Measurements from ENCODE around the gene ABHD16B. TPM values are rescaled to one million over a fixed set of nuclear protein-coding genes. Genes with fewer than 3 reads are reported as not detected.

Gene ABHD16B
- total and polyA plus RNA-seq, 2 of the 13 experiments (the other 11 are each of a cell fraction or from before 2014, with no cell fraction given) = not detected

- TF ChIP-seq PTBP1 (IDR thresholded peaks at IDR 0.05; ENCODE audit: low read depth, low read length, poor library complexity, severe bottlenecking) (no peak), ZBTB46 (CRISPR knock-in tag; IDR thresholded peaks at IDR 0.05; ENCODE audit: borderline replicate concordance) (0 out of 2 replicates have a peak, but pooled peaks have one; percentile 54), SMYD3 (CRISPR knock-in tag; IDR thresholded peaks at IDR 0.05) (no peak), ZNF780A (CRISPR knock-in tag; IDR thresholded peaks at IDR 0.05) (no peak), ZNF274 (CRISPR knock-in tag; IDR thresholded peaks at IDR 0.05) (peak; percentile 82), LCORL (IDR thresholded peaks at IDR 0.05) (no peak), LCORL (CRISPR knock-in tag; IDR thresholded peaks at IDR 0.05) (peak; percentile 76), DMTF1 (CRISPR knock-in tag; IDR thresholded peaks at IDR 0.05) (no peak), HOXD1 (CRISPR knock-in tag; IDR thresholded peaks at IDR 0.05) (peak; percentile 86; the same call in 1 of the 2 replicates), XBP1 (CRISPR knock-in tag; IDR thresholded peaks at IDR 0.05) (no peak), CAMTA2 (CRISPR knock-in tag; IDR thresholded peaks at IDR 0.05; ENCODE audit: borderline replicate concordance) (peak; percentile 92; the same call in 1 of the 2 replicates), ZNF709 (CRISPR knock-in tag; IDR thresholded peaks at IDR 0.05) (peak; percentile 80; the same call in 1 of the 2 replicates), MAF1 (CRISPR knock-in tag; IDR thresholded peaks at IDR 0.05; ENCODE audit: borderline replicate concordance) (peak; percentile 69; the same call in 1 of the 2 replicates), TCF12 (IDR thresholded peaks at IDR 0.05) (no peak), TCF12 (CRISPR knock-in tag; IDR thresholded peaks at IDR 0.05) (0 out of 2 replicates have a peak, but pooled peaks have one; percentile 7), GMEB1 (CRISPR knock-in tag; IDR thresholded peaks at IDR 0.05; ENCODE audit: borderline replicate concordance) (peak; percentile 36; the same call in 1 of the 2 replicates), ZNF747 (CRISPR knock-in tag; IDR thresholded peaks at IDR 0.05; ENCODE audit: borderline replicate concordance) (no peak), THAP11 (CRISPR knock-in tag; IDR thresholded peaks at IDR 0.05) (peak; percentile 34; the same call in 1 of the 2 replicates), ZSCAN25 (CRISPR knock-in tag; IDR thresholded peaks at IDR 0.05) (peak; percentile 86)
- TF ChIP-seq, protein P1, sequence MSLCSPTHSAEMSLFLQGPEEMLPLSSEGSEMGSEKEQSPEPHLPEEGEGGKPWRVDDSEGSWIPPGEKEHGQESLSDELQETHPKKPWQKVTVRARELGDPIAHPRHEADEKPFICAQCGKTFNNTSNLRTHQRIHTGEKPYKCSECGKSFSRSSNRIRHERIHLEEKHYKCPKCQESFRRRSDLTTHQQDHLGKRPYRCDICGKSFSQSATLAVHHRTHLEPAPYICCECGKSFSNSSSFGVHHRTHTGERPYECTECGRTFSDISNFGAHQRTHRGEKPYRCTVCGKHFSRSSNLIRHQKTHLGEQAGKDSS (CRISPR knock-in tag; IDR thresholded peaks at IDR 0.05; ENCODE audit: borderline replicate concordance, low read depth) = peak; percentile 56; the same call in 1 of the 2 replicates
- TF ChIP-seq, protein P2, sequence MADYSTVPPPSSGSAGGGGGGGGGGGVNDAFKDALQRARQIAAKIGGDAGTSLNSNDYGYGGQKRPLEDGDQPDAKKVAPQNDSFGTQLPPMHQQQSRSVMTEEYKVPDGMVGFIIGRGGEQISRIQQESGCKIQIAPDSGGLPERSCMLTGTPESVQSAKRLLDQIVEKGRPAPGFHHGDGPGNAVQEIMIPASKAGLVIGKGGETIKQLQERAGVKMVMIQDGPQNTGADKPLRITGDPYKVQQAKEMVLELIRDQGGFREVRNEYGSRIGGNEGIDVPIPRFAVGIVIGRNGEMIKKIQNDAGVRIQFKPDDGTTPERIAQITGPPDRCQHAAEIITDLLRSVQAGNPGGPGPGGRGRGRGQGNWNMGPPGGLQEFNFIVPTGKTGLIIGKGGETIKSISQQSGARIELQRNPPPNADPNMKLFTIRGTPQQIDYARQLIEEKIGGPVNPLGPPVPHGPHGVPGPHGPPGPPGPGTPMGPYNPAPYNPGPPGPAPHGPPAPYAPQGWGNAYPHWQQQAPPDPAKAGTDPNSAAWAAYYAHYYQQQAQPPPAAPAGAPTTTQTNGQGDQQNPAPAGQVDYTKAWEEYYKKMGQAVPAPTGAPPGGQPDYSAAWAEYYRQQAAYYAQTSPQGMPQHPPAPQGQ (CRISPR knock-in tag; IDR thresholded peaks at IDR 0.05; ENCODE audit: borderline replicate concordance) = no peak
Observed at GRCh38 chr20:63831993-63832686, 29.2 kb upstream of the ABHD16B start (continued).

Data from HepG2 (cell line).